H9 (cell line): ENCODE measurements around the gene SMYD1. TPM values are rescaled to one million over a fixed set of nuclear protein-coding genes. Genes with fewer than 3 reads are reported as not detected.

Experiments used
- DNase-seq: peaks from one replicate; pipeline ENCODE4 v3.0.0-alpha.2; 2017
- H2AFZ ChIP-seq: one replicate; pipeline ENCODE4 v1.6.1; 2013; ENCODE audit warnings: mild to moderate bottlenecking, low read length, control low read depth, moderate library complexity
- H2AK5ac ChIP-seq: 2 replicates; pipeline ENCODE4 v1.6.1; 2013; ENCODE audit warnings: low read length, control low read depth, mixed read lengths; ENCODE audit not compliant: insufficient read length
- H2BK120ac ChIP-seq: one replicate; pipeline ENCODE4 v1.6.1; 2013; ENCODE audit warnings: low read depth, mild to moderate bottlenecking, low read length, control low read depth, inconsistent platforms; ENCODE audit not compliant: poor library complexity, severe bottlenecking
- H2BK12ac ChIP-seq: 2 replicates; pipeline ENCODE4 v1.6.1; 2013; ENCODE audit warnings: low read length, control low read depth, mixed read lengths, low read depth; ENCODE audit not compliant: insufficient read length
- H2BK15ac ChIP-seq: 2 replicates; pipeline ENCODE4 v1.6.1; 2013; ENCODE audit warnings: low read depth, low read length, control low read depth
- H2BK20ac ChIP-seq: one replicate; pipeline ENCODE4 v1.6.1; 2013; ENCODE audit warnings: low read depth, mild to moderate bottlenecking, low read length, control low read depth, inconsistent platforms; ENCODE audit not compliant: poor library complexity, severe bottlenecking
- H2BK5ac ChIP-seq: 2 replicates; pipeline ENCODE4 v1.6.1; 2013; ENCODE audit warnings: low read length, control low read depth, mixed read lengths; ENCODE audit not compliant: insufficient read length
- H3K14ac ChIP-seq: 2 replicates; pipeline ENCODE4 v1.6.1; 2013; ENCODE audit warnings: low read length, control low read depth; ENCODE audit not compliant: insufficient read depth
- H3K18ac ChIP-seq: 2 replicates; pipeline ENCODE4 v1.6.1; 2013; ENCODE audit warnings: low read depth, mild to moderate bottlenecking, mixed read lengths, low read length, control low read depth; ENCODE audit not compliant: insufficient read length
- H3K23ac ChIP-seq: 2 replicates; pipeline ENCODE4 v1.6.1; 2013; ENCODE audit warnings: low read length, control low read depth, mixed read lengths, low read depth; ENCODE audit not compliant: insufficient read length
- H3K23me2 ChIP-seq: 2 replicates; pipeline ENCODE4 v1.6.1; 2013; ENCODE audit warnings: low read depth, mild to moderate bottlenecking, mixed read lengths, low read length, control low read depth; ENCODE audit not compliant: insufficient read length, poor library complexity, severe bottlenecking
- H3K27ac ChIP-seq: 2 replicates; pipeline ENCODE4 v1.5.1; 2013; ENCODE audit warnings: low read length, control low read depth, mixed read lengths, low read depth; ENCODE audit not compliant: insufficient read length
- H3K27me3 ChIP-seq: 2 replicates; pipeline ENCODE4 v1.6.1; 2013; ENCODE audit warnings: low read length, control low read depth, inconsistent platforms; ENCODE audit not compliant: insufficient read depth
- H3K4ac ChIP-seq: 2 replicates; pipeline ENCODE4 v1.6.1; 2013; ENCODE audit warnings: low read depth, mild to moderate bottlenecking, control low read depth, inconsistent platforms, low read length, moderate library complexity
- H3K4me1 ChIP-seq: 2 replicates; pipeline ENCODE4 v1.6.1; 2013; ENCODE audit warnings: low read length, control low read depth, inconsistent platforms; ENCODE audit not compliant: insufficient read depth
- H3K4me2 ChIP-seq: 2 replicates; pipeline ENCODE4 v1.6.1; 2013; ENCODE audit warnings: low read length, control low read depth, mixed read lengths; ENCODE audit not compliant: insufficient read length, insufficient read depth
- H3K56ac ChIP-seq: 2 replicates; pipeline ENCODE4 v1.6.1; 2013; ENCODE audit warnings: low read depth, mild to moderate bottlenecking, mixed read lengths, low read length, control low read depth; ENCODE audit not compliant: insufficient read length
- H3K79me1 ChIP-seq: 2 replicates; pipeline ENCODE4 v1.6.1; 2013; ENCODE audit warnings: low read depth, mild to moderate bottlenecking, moderate library complexity, low read length, control low read depth, inconsistent platforms; ENCODE audit not compliant: insufficient read depth, poor library complexity, severe bottlenecking
- H3K79me2 ChIP-seq: 2 replicates; pipeline ENCODE4 v1.6.1; 2013; ENCODE audit warnings: low read length, control low read depth, inconsistent platforms; ENCODE audit not compliant: insufficient read depth
- H3K9ac ChIP-seq: 2 replicates; pipeline ENCODE4 v1.6.1; 2013; ENCODE audit warnings: low read length, control low read depth, mixed read lengths; ENCODE audit not compliant: insufficient read length; ENCODE audit errors: extremely low read depth
- H3K9me3 ChIP-seq: one replicate; pipeline ENCODE4 v1.6.1; 2013; ENCODE audit warnings: low read depth, low read length, inconsistent platforms; ENCODE audit not compliant: control insufficient read depth
- H3T11ph ChIP-seq: one replicate; pipeline ENCODE4 v1.6.1; 2013; ENCODE audit warnings: mild to moderate bottlenecking, low read length, control low read depth, inconsistent platforms
- H4K20me1 ChIP-seq: one replicate; pipeline ENCODE4 v1.6.1; 2013; ENCODE audit not compliant: control insufficient read depth, insufficient read length, insufficient read depth
- H4K5ac ChIP-seq: 2 replicates; pipeline ENCODE4 v1.6.1; 2013; ENCODE audit warnings: low read depth, mild to moderate bottlenecking, mixed read lengths, low read length, control low read depth; ENCODE audit not compliant: insufficient read length
- H4K8ac ChIP-seq: replicated peaks from 2 replicates; pipeline ENCODE4 v1.6.1; 2013; ENCODE audit warnings: low read length, control low read depth, mixed read lengths, low read depth; ENCODE audit not compliant: insufficient read length
- H4K91ac ChIP-seq: 2 replicates; pipeline ENCODE4 v1.6.1; 2013; ENCODE audit warnings: low read depth, mild to moderate bottlenecking, moderate library complexity, mixed read lengths, low read length, control low read depth; ENCODE audit not compliant: insufficient read length
- H3K27ac Mint-ChIP-seq, 3 experiments: 2 replicates in 2 of 3; 3 replicates in 1 of 3; pipeline ENCODE4 v1.8.0; 2020 to 2021; ENCODE audit warnings: mixed read lengths in 3 of 3, mild to moderate bottlenecking in 1 of 3, moderate library complexity in 1 of 3
- H3K27me3 Mint-ChIP-seq: 2 replicates; pipeline ENCODE4 v1.8.0; 2021; ENCODE audit warnings: low read depth, mild to moderate bottlenecking, moderate library complexity, mixed read lengths
- H3K36me3 Mint-ChIP-seq, 3 experiments: 2 replicates in 2 of 3; 3 replicates in 1 of 3; pipeline ENCODE4 v1.8.0; 2020 to 2021; ENCODE audit warnings: low read depth in 3 of 3, mixed read lengths in 3 of 3; ENCODE audit not compliant: insufficient read depth in 1 of 3
- H3K4me1 Mint-ChIP-seq, 2 experiments: 2 replicates each; pipeline ENCODE4 v1.8.0; 2020; ENCODE audit warnings: mixed read lengths in 2 of 2
- H3K4me3 Mint-ChIP-seq, 2 experiments: 2 replicates in 1 of 2; 3 replicates in 1 of 2; pipeline ENCODE4 v1.8.0; 2020 to 2021; ENCODE audit warnings: mild to moderate bottlenecking in 2 of 2, mixed read lengths in 2 of 2, moderate library complexity in 1 of 2
- H3K9me3 Mint-ChIP-seq, 2 experiments: 2 replicates in 1 of 2; 3 replicates in 1 of 2; pipeline ENCODE4 v1.8.0; 2020; ENCODE audit warnings: mild to moderate bottlenecking in 2 of 2, mixed read lengths in 2 of 2, moderate library complexity in 1 of 2
- total RNA-seq: library from RNA; stranded (reverse); gene quantifications from 2 replicates; pipeline ENCODE4 v1.2.1, GENCODE V29; 2021
- TF ChIP-seq, protein P1 (sequence below): fragments of 200-600 bp; sonication (generic); conservative IDR thresholded peaks from 3 replicates; pipeline ENCODE4 v1.8.0; 2021; ENCODE audit warnings: antibody characterized with exemption, mild to moderate bottlenecking

Gene SMYD1
- total RNA-seq, 1 experiment from 2014 or later = not detected

DNA sequence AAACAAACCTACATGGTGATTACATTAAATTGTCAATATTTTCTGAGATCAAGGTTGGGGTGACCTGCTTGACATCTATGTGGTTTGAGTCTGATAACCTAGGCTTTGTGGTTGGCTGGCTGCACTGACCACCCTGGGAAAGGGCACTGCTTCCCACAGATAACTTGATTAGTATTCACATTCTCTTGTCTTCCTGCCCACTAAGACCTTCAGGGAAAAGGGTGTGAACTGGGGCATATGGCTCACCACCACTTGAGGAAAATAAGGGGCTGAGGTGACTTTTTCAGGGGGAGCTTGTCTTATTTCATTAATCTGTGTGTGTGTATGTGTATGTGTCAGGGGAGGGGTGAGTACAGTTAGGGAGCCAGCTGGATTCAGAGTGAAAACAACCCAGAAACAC is 1.5 kb downstream of the SMYD1 start:
- Histone ChIP-seq H3K9me3 (no peaks in the 10 kb centered on the region), H2BK15ac (no peak overlapping the region), H3T11ph (no peak overlapping the region), H4K8ac (no peak overlapping the region), H3K56ac (no peak overlapping the region), H2AK5ac (no peak overlapping the region), H3K23ac (no peak overlapping the region), H3K27ac (no peak overlapping the region), H4K20me1 (no peaks in the 10 kb centered on the region), H2BK5ac (no peak overlapping the region), H3K27me3 (no peaks in the 10 kb centered on the region), H3K79me2 (no peaks in the 10 kb centered on the region), H3K4ac (no peak overlapping the region), H4K91ac (no peak overlapping the region), H4K5ac (no peak overlapping the region), H3K14ac (no peak overlapping the region), H3K18ac (no peak overlapping the region), H2BK120ac (no peak overlapping the region), H2AFZ (no peak overlapping the region), H3K79me1 (no peaks in the 10 kb centered on the region), H2BK20ac (no peak overlapping the region), H3K9ac (no peak overlapping the region), H3K23me2 (no peaks in the 10 kb centered on the region), H3K4me2 (no peak overlapping the region), H2BK12ac (no peak overlapping the region), H3K4me1 (no peaks in the 10 kb centered on the region)
- Mint-ChIP-seq H3K9me3 (peaks cover 4 to 8% of the 10 kb centered on the region in 2 experiments; a peak in 3 of 5 replicates), H3K36me3 (no peaks in the 10 kb centered on the region), H3K4me1 (peaks cover 21 to 32% of the 10 kb centered on the region in 2 experiments), H3K27ac (no peak overlapping the region; a peak in 1 of 7 replicates), H3K27me3 (no peaks in the 10 kb centered on the region), H3K4me3 (no peak overlapping the region)
- DNase-seq = no peak
- TF ChIP-seq, protein P1, sequence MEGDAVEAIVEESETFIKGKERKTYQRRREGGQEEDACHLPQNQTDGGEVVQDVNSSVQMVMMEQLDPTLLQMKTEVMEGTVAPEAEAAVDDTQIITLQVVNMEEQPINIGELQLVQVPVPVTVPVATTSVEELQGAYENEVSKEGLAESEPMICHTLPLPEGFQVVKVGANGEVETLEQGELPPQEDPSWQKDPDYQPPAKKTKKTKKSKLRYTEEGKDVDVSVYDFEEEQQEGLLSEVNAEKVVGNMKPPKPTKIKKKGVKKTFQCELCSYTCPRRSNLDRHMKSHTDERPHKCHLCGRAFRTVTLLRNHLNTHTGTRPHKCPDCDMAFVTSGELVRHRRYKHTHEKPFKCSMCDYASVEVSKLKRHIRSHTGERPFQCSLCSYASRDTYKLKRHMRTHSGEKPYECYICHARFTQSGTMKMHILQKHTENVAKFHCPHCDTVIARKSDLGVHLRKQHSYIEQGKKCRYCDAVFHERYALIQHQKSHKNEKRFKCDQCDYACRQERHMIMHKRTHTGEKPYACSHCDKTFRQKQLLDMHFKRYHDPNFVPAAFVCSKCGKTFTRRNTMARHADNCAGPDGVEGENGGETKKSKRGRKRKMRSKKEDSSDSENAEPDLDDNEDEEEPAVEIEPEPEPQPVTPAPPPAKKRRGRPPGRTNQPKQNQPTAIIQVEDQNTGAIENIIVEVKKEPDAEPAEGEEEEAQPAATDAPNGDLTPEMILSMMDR = no peak
